GM23338 (cell line): ENCODE measurements around the gene MRGPRF. TPM values are rescaled to one million over a fixed set of nuclear protein-coding genes. Genes with fewer than 3 reads are reported as not detected.

Experiments used
- ATAC-seq: fragments of 200-7000 bp; cut with Tn5 transposase; 3 replicates; pipeline ENCODE4 v1.9.1; 2020
- DNase-seq: peaks from one replicate; pipeline ENCODE4 v3.0.0-alpha.2; 2015; ENCODE audit warnings: low spot score
- H2AFZ ChIP-seq: fragments of 200-600 bp; sonication (generic); 2 replicates; pipeline ENCODE4 v1.8.0; 2016; ENCODE audit warnings: antibody characterized with exemption, mild to moderate bottlenecking, moderate library complexity
- H3F3A ChIP-seq: fragments of 200-600 bp; sonication (generic); replicated peaks from 2 replicates; pipeline ENCODE4 v1.8.0; 2017; ENCODE audit warnings: antibody characterized with exemption, mixed run types, low read depth
- H3K27ac ChIP-seq: fragments of 200-600 bp; sonication (generic); 2 replicates; pipeline ENCODE4 v1.6.1; 2016; ENCODE audit warnings: low read depth
- H3K27me3 ChIP-seq: fragments of 200-600 bp; sonication (generic); 2 replicates; pipeline ENCODE4 v1.8.0; 2016; ENCODE audit warnings: mild to moderate bottlenecking, mixed run types, moderate library complexity; ENCODE audit not compliant: insufficient read depth
- H3K36me3 ChIP-seq: fragments of 200-600 bp; sonication (generic); 2 replicates; pipeline ENCODE4 v1.8.0; 2016; ENCODE audit warnings: mild to moderate bottlenecking; ENCODE audit not compliant: insufficient read depth
- H3K4me1 ChIP-seq: fragments of 200-600 bp; sonication (generic); 2 replicates; pipeline ENCODE4 v1.8.0; 2016; ENCODE audit warnings: mild to moderate bottlenecking, moderate library complexity; ENCODE audit not compliant: insufficient read depth
- H3K4me2 ChIP-seq: fragments of 200-600 bp; sonication (generic); 2 replicates; pipeline ENCODE4 v1.7.1; 2017; ENCODE audit warnings: mixed run types
- H3K4me3 ChIP-seq: fragments of 200-600 bp; sonication (generic); 2 replicates; pipeline ENCODE4 v1.6.1; 2016; ENCODE audit warnings: mixed run types
- H3K79me2 ChIP-seq: fragments of 200-600 bp; sonication (generic); replicated peaks from 2 replicates; pipeline ENCODE4 v1.8.0; 2017; ENCODE audit warnings: mild to moderate bottlenecking; ENCODE audit not compliant: insufficient read depth
- H3K9me2 ChIP-seq: fragments of 200-600 bp; sonication (generic); 2 replicates; pipeline ENCODE4 v1.8.0; 2017; ENCODE audit not compliant: insufficient read depth
- H4K20me1 ChIP-seq: fragments of 200-600 bp; sonication (generic); replicated peaks from 2 replicates; pipeline ENCODE4 v1.8.0; 2017; ENCODE audit warnings: mild to moderate bottlenecking; ENCODE audit not compliant: insufficient read depth
- H3K27ac Mint-ChIP-seq: 2 replicates; pipeline ENCODE4 v1.8.0; 2020; ENCODE audit warnings: inconsistent platforms, mild to moderate bottlenecking, moderate library complexity, mixed read lengths
- H3K27me3 Mint-ChIP-seq: 3 replicates; pipeline ENCODE4 v1.8.0; 2022; ENCODE audit warnings: low read depth, mild to moderate bottlenecking, moderate library complexity, mixed read lengths, inconsistent platforms; ENCODE audit not compliant: insufficient read depth, poor library complexity
- H3K36me3 Mint-ChIP-seq: 3 replicates; pipeline ENCODE4 v1.8.0; 2021; ENCODE audit warnings: low read depth, mild to moderate bottlenecking, inconsistent platforms, moderate library complexity, mixed read lengths
- H3K4me1 Mint-ChIP-seq: 3 replicates; pipeline ENCODE4 v1.8.0; 2020; ENCODE audit warnings: mild to moderate bottlenecking, inconsistent platforms, mixed read lengths
- H3K4me3 Mint-ChIP-seq: 3 replicates; pipeline ENCODE4 v1.8.0; 2021; ENCODE audit warnings: moderate library complexity, mild to moderate bottlenecking, inconsistent platforms, mixed read lengths
- H3K9me3 Mint-ChIP-seq: 3 replicates; pipeline ENCODE4 v1.8.0; 2020; ENCODE audit warnings: moderate library complexity, mild to moderate bottlenecking, inconsistent platforms, mixed read lengths
- EZH2phosphoT487 ChIP-seq: fragments of 200-600 bp; sonication (generic); IDR thresholded peaks from one replicate; pipeline ENCODE4 v1.8.1; 2018; ENCODE audit warnings: antibody characterized with exemption; ENCODE audit not compliant: unreplicated experiment
- JUNB ChIP-seq: IDR thresholded peaks from one replicate; pipeline ENCODE4 v1.6.1; 2016; ENCODE audit warnings: antibody characterized with exemption; ENCODE audit not compliant: unreplicated experiment
- NANOG ChIP-seq: IDR thresholded peaks from 2 replicates; pipeline ENCODE4 v1.6.1; 2016; ENCODE audit warnings: antibody characterized with exemption, borderline replicate concordance
- ZNF114 ChIP-seq: fragments of 250-450 bp; sonication (Bioruptor Pico); IDR thresholded peaks from 2 replicates; pipeline ENCODE4 v1.5.0; 2020; ENCODE audit warnings: mild to moderate bottlenecking, moderate library complexity
- polyA plus RNA-seq: library from polyadenylated mRNA; unstranded; fragments of >200 nt; fragmentation: Nextera tagmentation; extraction: Ambion mirVana; gene quantifications from 2 replicates; pipeline ENCODE4 v1.2.1, GENCODE V29; 2016
- total RNA-seq: library from RNA; depleted of rRNA; stranded (reverse); fragments of >200 nt; shearing (Covaris generic); gene quantifications from 2 replicates; pipeline ENCODE4 v1.2.3, GENCODE V29; 2014
- TF ChIP-seq, protein P1 (sequence below): fragments of 250-450 bp; sonication (Bioruptor Pico); IDR thresholded peaks from 2 replicates; pipeline ENCODE4 v1.5.0; 2020; ENCODE audit warnings: mild to moderate bottlenecking, moderate library complexity

Gene MRGPRF
- total and polyA plus RNA-seq, 2 experiments from 2014 or later: 3.3 to 9.0 TPM

DNA sequence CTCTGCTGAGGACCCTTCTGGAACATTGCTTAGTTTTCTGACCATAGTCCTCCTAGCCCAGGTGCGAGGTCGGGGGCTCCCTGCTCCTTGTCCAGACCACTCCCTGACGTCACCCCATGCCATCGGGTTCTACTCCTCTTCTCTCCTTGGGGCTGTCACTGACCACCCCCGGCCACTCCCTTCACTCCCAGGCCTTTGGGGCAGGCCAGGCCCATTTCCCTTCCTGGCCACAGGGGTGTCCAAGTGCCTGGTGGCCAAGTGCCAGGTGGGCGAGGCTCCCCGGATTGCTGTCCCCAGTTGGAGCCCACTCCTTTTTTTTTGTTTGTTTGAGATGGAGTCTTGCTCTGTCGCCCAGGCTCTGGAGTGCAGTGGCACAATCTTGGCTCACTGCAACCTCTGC, 51.8 kb downstream of the MRGPRF start:
- H3K27me3 ChIP-seq: no peaks in the 10 kb centered on the region
- no peak overlapping the region for H3K27ac ChIP-seq
- no peak overlapping the region for H3K4me3 ChIP-seq
- Mint-ChIP-seq H3K4me1 (0 out of 3 replicates have a peak, but pooled peaks cover 1% of the 10 kb centered on the region), H3K27ac (no peak overlapping the region), H3K4me3 (no peak overlapping the region), H3K36me3 (no peaks in the 10 kb centered on the region), H3K9me3 (no peaks in the 10 kb centered on the region; the same call in 2 of the 3 replicates), H3K27me3 (peaks cover 10% of the 10 kb centered on the region)
- H3K36me3 ChIP-seq: no peaks in the 10 kb centered on the region
- no peaks in the 10 kb centered on the region for H3F3A ChIP-seq
- H3K4me1 ChIP-seq: no peaks in the 10 kb centered on the region
- H2AFZ ChIP-seq: no peak overlapping the region
- no peaks in the 10 kb centered on the region for H3K79me2 ChIP-seq
- H3K9me2 ChIP-seq: no peaks in the 10 kb centered on the region
- TF ChIP-seq EZH2phosphoT487 (no peak), JUNB (no peak), ZNF114 (CRISPR knock-in tag) (no peak)
- TF ChIP-seq, protein P1, sequence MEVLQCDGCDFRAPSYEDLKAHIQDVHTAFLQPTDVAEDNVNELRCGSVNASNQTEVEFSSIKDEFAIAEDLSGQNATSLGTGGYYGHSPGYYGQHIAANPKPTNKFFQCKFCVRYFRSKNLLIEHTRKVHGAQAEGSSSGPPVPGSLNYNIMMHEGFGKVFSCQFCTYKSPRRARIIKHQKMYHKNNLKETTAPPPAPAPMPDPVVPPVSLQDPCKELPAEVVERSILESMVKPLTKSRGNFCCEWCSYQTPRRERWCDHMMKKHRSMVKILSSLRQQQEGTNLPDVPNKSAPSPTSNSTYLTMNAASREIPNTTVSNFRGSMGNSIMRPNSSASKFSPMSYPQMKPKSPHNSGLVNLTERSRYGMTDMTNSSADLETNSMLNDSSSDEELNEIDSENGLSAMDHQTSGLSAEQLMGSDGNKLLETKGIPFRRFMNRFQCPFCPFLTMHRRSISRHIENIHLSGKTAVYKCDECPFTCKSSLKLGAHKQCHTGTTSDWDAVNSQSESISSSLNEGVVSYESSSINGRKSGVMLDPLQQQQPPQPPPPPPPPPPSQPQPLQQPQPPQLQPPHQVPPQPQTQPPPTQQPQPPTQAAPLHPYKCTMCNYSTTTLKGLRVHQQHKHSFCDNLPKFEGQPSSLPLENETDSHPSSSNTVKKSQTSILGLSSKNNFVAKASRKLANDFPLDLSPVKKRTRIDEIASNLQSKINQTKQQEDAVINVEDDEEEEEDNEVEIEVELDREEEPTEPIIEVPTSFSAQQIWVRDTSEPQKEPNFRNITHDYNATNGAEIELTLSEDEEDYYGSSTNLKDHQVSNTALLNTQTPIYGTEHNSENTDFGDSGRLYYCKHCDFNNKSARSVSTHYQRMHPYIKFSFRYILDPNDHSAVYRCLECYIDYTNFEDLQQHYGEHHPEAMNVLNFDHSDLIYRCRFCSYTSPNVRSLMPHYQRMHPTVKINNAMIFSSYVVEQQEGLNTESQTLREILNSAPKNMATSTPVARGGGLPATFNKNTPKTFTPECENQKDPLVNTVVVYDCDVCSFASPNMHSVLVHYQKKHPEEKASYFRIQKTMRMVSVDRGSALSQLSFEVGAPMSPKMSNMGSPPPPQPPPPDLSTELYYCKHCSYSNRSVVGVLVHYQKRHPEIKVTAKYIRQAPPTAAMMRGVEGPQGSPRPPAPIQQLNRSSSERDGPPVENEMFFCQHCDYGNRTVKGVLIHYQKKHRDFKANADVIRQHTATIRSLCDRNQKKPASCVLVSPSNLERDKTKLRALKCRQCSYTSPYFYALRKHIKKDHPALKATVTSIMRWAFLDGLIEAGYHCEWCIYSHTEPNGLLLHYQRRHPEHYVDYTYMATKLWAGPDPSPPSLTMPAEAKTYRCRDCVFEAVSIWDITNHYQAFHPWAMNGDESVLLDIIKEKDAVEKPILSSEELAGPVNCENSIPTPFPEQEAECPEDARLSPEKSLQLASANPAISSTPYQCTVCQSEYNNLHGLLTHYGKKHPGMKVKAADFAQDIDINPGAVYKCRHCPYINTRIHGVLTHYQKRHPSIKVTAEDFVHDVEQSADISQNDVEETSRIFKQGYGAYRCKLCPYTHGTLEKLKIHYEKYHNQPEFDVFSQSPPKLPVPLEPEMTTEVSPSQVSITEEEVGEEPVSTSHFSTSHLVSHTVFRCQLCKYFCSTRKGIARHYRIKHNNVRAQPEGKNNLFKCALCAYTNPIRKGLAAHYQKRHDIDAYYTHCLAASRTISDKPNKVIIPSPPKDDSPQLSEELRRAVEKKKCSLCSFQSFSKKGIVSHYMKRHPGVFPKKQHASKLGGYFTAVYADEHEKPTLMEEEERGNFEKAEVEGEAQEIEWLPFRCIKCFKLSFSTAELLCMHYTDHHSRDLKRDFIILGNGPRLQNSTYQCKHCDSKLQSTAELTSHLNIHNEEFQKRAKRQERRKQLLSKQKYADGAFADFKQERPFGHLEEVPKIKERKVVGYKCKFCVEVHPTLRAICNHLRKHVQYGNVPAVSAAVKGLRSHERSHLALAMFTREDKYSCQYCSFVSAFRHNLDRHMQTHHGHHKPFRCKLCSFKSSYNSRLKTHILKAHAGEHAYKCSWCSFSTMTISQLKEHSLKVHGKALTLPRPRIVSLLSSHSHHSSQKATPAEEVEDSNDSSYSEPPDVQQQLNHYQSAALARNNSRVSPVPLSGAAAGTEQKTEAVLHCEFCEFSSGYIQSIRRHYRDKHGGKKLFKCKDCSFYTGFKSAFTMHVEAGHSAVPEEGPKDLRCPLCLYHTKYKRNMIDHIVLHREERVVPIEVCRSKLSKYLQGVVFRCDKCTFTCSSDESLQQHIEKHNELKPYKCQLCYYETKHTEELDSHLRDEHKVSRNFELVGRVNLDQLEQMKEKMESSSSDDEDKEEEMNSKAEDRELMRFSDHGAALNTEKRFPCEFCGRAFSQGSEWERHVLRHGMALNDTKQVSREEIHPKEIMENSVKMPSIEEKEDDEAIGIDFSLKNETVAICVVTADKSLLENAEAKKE (CRISPR knock-in tag): no peak
- H4K20me1 ChIP-seq: no peaks in the 10 kb centered on the region
- ATAC-seq (no peak), DNase-seq (no peak)
- no peak overlapping the region for H3K4me2 ChIP-seq

DNA sequence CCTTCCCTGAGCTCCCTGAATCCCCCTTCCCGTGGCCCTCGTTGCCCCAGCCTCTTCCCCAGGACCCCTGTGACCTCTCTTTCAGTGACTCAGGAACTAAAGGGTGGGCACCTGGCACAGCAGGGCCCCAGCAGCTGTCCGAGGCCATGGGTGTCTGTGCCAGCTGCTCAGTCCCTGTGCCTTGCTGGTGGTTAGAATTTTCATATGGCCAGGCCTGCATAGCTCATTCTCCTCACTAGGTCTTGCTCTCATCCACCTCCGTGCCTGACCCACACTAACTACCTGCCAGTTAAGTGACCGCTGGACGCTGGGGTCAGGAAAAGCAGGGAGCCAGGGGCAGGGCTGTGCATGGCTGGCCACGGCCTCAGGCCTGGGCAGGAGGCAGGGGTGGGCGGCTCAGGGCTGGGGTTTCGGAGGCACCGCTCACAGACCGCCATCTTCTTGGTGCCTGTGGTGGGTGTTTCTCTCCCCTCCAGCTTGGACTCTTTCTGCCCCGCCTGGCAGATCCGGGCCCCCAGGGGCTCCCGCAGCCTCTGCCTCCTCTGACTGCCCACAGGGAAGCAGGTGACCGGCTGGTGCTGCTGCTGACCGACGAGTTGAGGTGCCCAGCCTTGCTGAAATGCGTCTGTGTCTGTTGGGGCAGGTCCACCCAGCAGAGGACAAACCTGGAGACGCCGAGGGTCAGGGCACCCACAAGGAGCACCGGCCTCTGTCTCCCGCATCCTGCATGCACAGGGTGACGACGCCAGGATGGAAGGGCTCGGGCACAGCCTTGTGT, 52.6 kb downstream of the MRGPRF start:
- Histone ChIP-seq H3K4me2 (no peak overlapping the region), H4K20me1 (no peaks in the 10 kb centered on the region), H3K9me2 (no peaks in the 10 kb centered on the region), H3F3A (no peaks in the 10 kb centered on the region), H3K27me3 (no peaks in the 10 kb centered on the region), H3K4me1 (peaks cover 2% of the 10 kb centered on the region; the same call in 1 of the 2 replicates), H3K27ac (no peak overlapping the region), H3K79me2 (no peaks in the 10 kb centered on the region), H2AFZ (no peak overlapping the region), H3K36me3 (no peaks in the 10 kb centered on the region), H3K4me3 (no peak overlapping the region)
- Mint-ChIP-seq H3K27me3 (peaks cover 4% of the 10 kb centered on the region), H3K27ac (no peak overlapping the region), H3K4me3 (no peak overlapping the region), H3K4me1 (peaks cover 5% of the 10 kb centered on the region; the same call in 2 of the 3 replicates), H3K9me3 (no peaks in the 10 kb centered on the region; the same call in 2 of the 3 replicates), H3K36me3 (no peaks in the 10 kb centered on the region)
- no peak for ATAC-seq
- DNase-seq: no peak
- TF ChIP-seq, protein P1 (CRISPR knock-in tag): no peak
- no peak for TF ChIP-seq NANOG
